Spleen (tissue), 7 donors: ENCODE measurements around the gene DEPP1.

Experiments used
- CTCF ChIP-seq, 11 experiments: fragments of 200-600 bp in 7 of 11; fragments of 450-650 bp in 4 of 11; sonication (generic) in 4 of 11; IDR thresholded peaks in 8 of 11; conservative IDR thresholded peaks in 3 of 11; 1 replicate in 7 of 11; 2 replicates in 4 of 11; pipeline versions ENCODE4 v1.4.0 to v1.8.0; 2016 to 2021; ENCODE audit warnings: antibody characterized with exemption in 11 of 11, inconsistent platforms in 4 of 11, mild to moderate bottlenecking in 1 of 11
- POLR2A ChIP-seq, 3 donors: fragments of 450-650 bp; IDR thresholded peaks; one replicate each; pipeline ENCODE4 v1.5.1; 2017; ENCODE audit warnings: antibody characterized with exemption in 3 of 3, mild to moderate bottlenecking in 1 of 3
- POLR2AphosphoS5 ChIP-seq, 3 donors: sonication (generic); formaldehyde crosslinking; IDR thresholded peaks; one replicate each; pipeline ENCODE4 v1.5.1; 2017; ENCODE audit warnings: antibody characterized with exemption in 3 of 3
- donor health status: DM: no; HTN: no; CAD: no; lungs with moderate emphysema.
- donor health status: DM: no; HTN: no; CAD: no.
- donor health status: DM: no; HTN: no; CAD: no.

GRCh38 chr10:44990302-44990655 is 11.7 kb upstream of the DEPP1 start:
- TF ChIP-seq CTCF (IDR thresholded peaks at IDR 0.05 in 8 of 11, conservative IDR thresholded peaks at IDR 0.05 in 3 of 11) (no peak), POLR2AphosphoS5 (IDR thresholded peaks at IDR 0.05) (no peak), POLR2A (IDR thresholded peaks at IDR 0.05) (no peak)
